K562 (cell line): ENCODE results near the gene TTLL3. TPM values are rescaled to one million over a fixed set of nuclear protein-coding genes. Genes with fewer than 3 reads are reported as not detected.
A peak's percentile ranks its signal among the peaks of the same experiment; 100 is the strongest.

Source experiments
- ATAC-seq: fragments of 200-7000 bp; cut with Tn5 transposase; 3 replicates; pipeline ENCODE4 v1.9.1; 2020; ENCODE audit warnings: moderate library complexity
- BruUV-seq: library from RNA; stranded (reverse); fragments of 400-500 nt; replicated peaks from 2 replicates; lab custom pipeline; 2021; lab: Mats Ljungman, UMichigan
- CTCF ChIA-PET: fragments of 300-600 bp; formaldehyde crosslinking; extraction: SDS; loops from one replicate; lab custom pipeline; 2021; ENCODE audit warnings: low intra/inter-chr PET ratio; lab: Yijun Ruan, JAX
- POLR2A ChIA-PET: fragments of 300-600, 350-650 bp; sonication (Branson Sonifier 250); formaldehyde crosslinking; extraction: SDS; loops from one replicate; lab custom pipeline; 2021; ENCODE audit warnings: antibody characterized with exemption, inconsistent platforms; lab: Yijun Ruan, JAX
- DNase-seq, 4 experiments: peaks; one replicate each; pipeline versions ENCODE4 v3.0.0 to v3.0.0-alpha.2; 2011 to 2018; ENCODE audit warnings: low spot score in 3 of 4, mixed read lengths in 3 of 4; ENCODE audit errors: extremely low read depth in 1 of 4
- FAIRE-seq: peaks from 2 replicates; lab custom pipeline; 2011; peaks lifted over from hg19 to GRCh38; lab: Jason Lieb, UNC
- H2AFZ ChIP-seq: 2 replicates; pipeline ENCODE4 v1.6.0; 2011; ENCODE audit warnings: low read depth, low read length, control low read depth, inconsistent platforms
- H3K27ac ChIP-seq: fragments of 200-600 bp; 3 replicates; pipeline ENCODE4 v1.8.0; 2011; ENCODE audit warnings: low read depth, mild to moderate bottlenecking, control low read depth, inconsistent platforms, low read length, moderate library complexity, mixed read lengths; ENCODE audit errors: extremely low read depth
- H3K27me3 ChIP-seq, 2 experiments: fragments of 300-600 bp in 1 of 2; 2 replicates in 1 of 2; 3 replicates in 1 of 2; pipeline versions ENCODE4 v1.6.0 to v1.8.0; 2011; ENCODE audit warnings: inconsistent platforms in 2 of 2, low read length in 2 of 2, mild to moderate bottlenecking in 1 of 2, mixed read lengths in 1 of 2, moderate library complexity in 1 of 2; ENCODE audit not compliant: control insufficient read depth in 2 of 2, insufficient read depth in 2 of 2
- H3K36me3 ChIP-seq: fragments of 300-600 bp; 3 replicates; pipeline ENCODE4 v1.8.0; 2011; ENCODE audit warnings: mild to moderate bottlenecking, low read length, inconsistent platforms; ENCODE audit not compliant: control insufficient read depth, insufficient read depth
- H3K4me1 ChIP-seq, 2 experiments: fragments of 200-600 bp in 1 of 2; replicated peaks in 1 of 2; 2 replicates in 1 of 2; 3 replicates in 1 of 2; pipeline versions ENCODE4 v1.5.1 to v1.8.0; 2011; ENCODE audit warnings: inconsistent platforms in 2 of 2, low read length in 2 of 2, mild to moderate bottlenecking in 1 of 2, mixed read lengths in 1 of 2, moderate library complexity in 1 of 2; ENCODE audit not compliant: control insufficient read depth in 2 of 2, insufficient read depth in 2 of 2
- H3K4me2 ChIP-seq: 2 replicates; pipeline ENCODE4 v1.6.1; 2011; ENCODE audit warnings: low read length, control low read depth, inconsistent platforms, mixed read lengths; ENCODE audit not compliant: insufficient read depth
- H3K4me3 ChIP-seq: fragments of 200-600 bp; sonication (generic), shearing (Covaris generic); 2 replicates; pipeline ENCODE4 v1.5.1; 2016; ENCODE audit warnings: control low read depth, inconsistent platforms
- H3K79me2 ChIP-seq: fragments of 200-600 bp; 3 replicates; pipeline ENCODE4 v1.8.0; 2011; ENCODE audit warnings: low read length, inconsistent platforms; ENCODE audit not compliant: control insufficient read depth, insufficient read depth
- H3K9ac ChIP-seq, 2 experiments: 2 replicates each; pipeline versions ENCODE4 v1.6.0 to v1.6.1; 2011; ENCODE audit warnings: low read depth in 2 of 2, low read length in 2 of 2, control low read depth in 1 of 2, inconsistent platforms in 1 of 2, mild to moderate bottlenecking in 1 of 2, mixed read lengths in 1 of 2; ENCODE audit not compliant: insufficient read depth in 1 of 2
- H3K9me1 ChIP-seq: one replicate; pipeline ENCODE4 v1.6.0; 2011; ENCODE audit warnings: inconsistent platforms, mild to moderate bottlenecking, low read length, moderate library complexity; ENCODE audit not compliant: control insufficient read depth, insufficient read depth
- H3K9me3 ChIP-seq: replicated peaks from 2 replicates; pipeline ENCODE4 v1.5.1; 2011; ENCODE audit warnings: low read depth, low read length, inconsistent platforms; ENCODE audit not compliant: control insufficient read depth, insufficient read depth
- H4K20me1 ChIP-seq: replicated peaks from 2 replicates; pipeline ENCODE4 v1.6.1; 2011; ENCODE audit warnings: low read length, inconsistent platforms, mixed read lengths; ENCODE audit not compliant: control insufficient read depth, insufficient read depth
- CBFB ChIP-seq: sonication (generic); formaldehyde crosslinking; IDR thresholded peaks from 2 replicates; pipeline ENCODE4 v1.4.0; 2020; ENCODE audit warnings: mild to moderate bottlenecking, missing genetic modification reagents
- CBX8 ChIP-seq: fragments of 200-600 bp; sonication (generic); IDR thresholded peaks from 2 replicates; pipeline ENCODE4 v1.6.1; 2012; ENCODE audit warnings: borderline replicate concordance, mixed run types, low read depth, mild to moderate bottlenecking, moderate library complexity, mixed read lengths, low read length, control low read depth, inconsistent platforms; ENCODE audit not compliant: poor library complexity, severe bottlenecking; ENCODE audit errors: extremely low read depth
- KLF13 ChIP-seq: fragments of 450-650 bp; IDR thresholded peaks from 2 replicates; pipeline ENCODE4 v1.6.1; 2016; ENCODE audit warnings: missing genetic modification characterization, low read depth, mild to moderate bottlenecking, missing compliant biosample characterization, moderate library complexity, borderline replicate concordance
- POLR2A ChIP-seq: fragments of 450-650 bp; conservative IDR thresholded peaks from 2 replicates; pipeline ENCODE4 v1.6.1; 2016
- WGBS: fragments of 100-300 bp; shearing (Covaris generic); methylation state at CpG from one replicate; pipeline ENCODE4 v1.1.6; 2016; ENCODE audit warnings: low coverage, mixed read lengths; ENCODE audit not compliant: insufficient coverage; ENCODE audit errors: missing lambda C conversion rate; 5-methylcytosine and 5-hydroxymethylcytosine counted together
- in situ Hi-C: fragments of 300-500 bp; cut with MboI; formaldehyde crosslinking; loops from 4 replicates; pipeline ENCODE4 v1.15.0; 2018; ENCODE audit warnings: inconsistent platforms, mixed read lengths
- intact Hi-C: fragments of 100-400 bp; cut with micrococcal nuclease; formaldehyde crosslinking; loops from 2 replicates; pipeline ENCODE4 v1.14.2; 2022
- polyA plus RNA-seq, 8 experiments: library from polyadenylated mRNA; depleted of rRNA in 4 of 8; stranded (reverse) in 5 of 8; unstranded in 3 of 8; fragments of >200 nt; fragmentation: Nextera tagmentation in 2 of 8; fragmentation: Illumina TruSeq in 1 of 8; extraction: Ambion mirVana in 2 of 8; extraction: Trizol in 1 of 8; gene quantifications; 2 replicates each; pipeline versions ENCODE4 v1.2.1 to v1.2.3, GENCODE V29; 2011 to 2014; ENCODE audit warnings: inconsistent platforms in 1 of 8, missing spikeins in 1 of 8
- total RNA-seq, 7 experiments: library from RNA; depleted of rRNA in 6 of 7; stranded (reverse); fragments of >200 nt in 6 of 7; fragmentation: Illumina TruSeq in 2 of 7; extraction: Trizol in 2 of 7; gene quantifications; 2 replicates each; pipeline versions ENCODE4 v1.2.1 to v1.2.3, GENCODE V29; 2011 to 2021; ENCODE audit warnings: low replicate concordance in 1 of 7

The TTLL3 gene
- total and polyA plus RNA-seq, 9 of the 15 experiments (the other 6 are each of a cell fraction or from before 2014, with no cell fraction given): 8.9 to 106 (median 33.2) TPM

DNA sequence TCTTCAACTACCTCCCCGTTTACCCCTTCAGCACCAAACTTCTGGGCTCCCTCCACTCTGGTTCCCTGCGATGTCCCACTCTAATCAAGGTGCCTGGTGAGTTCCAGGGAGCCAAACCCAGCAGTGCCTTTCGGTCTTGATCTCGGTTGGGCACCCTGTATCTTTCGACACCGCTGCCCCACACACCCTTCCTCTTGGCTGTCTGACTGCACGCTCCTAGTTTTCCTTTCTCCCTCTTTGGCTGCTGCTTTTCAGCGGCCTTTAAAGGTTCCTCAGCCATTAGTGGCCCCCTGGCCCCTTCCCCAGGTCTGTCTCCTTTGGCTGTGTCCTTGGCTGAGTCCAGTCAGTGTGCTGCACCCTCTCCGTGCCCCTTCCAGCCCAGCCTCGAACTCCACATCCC, 784 bp downstream of the TTLL3 start:
- 91% methylated on average over 10 of the region's 10 CpGs for WGBS
- TF ChIP-seq CBX8: no peak
- TF ChIP-seq KLF13 (tag): no peak
- no peak for TF ChIP-seq CBFB (CRISPR knock-in tag)
- TF ChIP-seq POLR2A: 0 out of 2 replicates have a peak, but pooled peaks have one; percentile 6
- Histone ChIP-seq H3K4me3 (no peak overlapping the region), H4K20me1 (0 out of 2 replicates have a peak, but pooled peaks cover 3% of the 10 kb centered on the region), H3K79me2 (no peaks in the 10 kb centered on the region), H3K9me3 (no peaks in the 10 kb centered on the region), H3K27ac (no peak overlapping the region), H3K4me1 (peaks cover 0 to 8% of the 10 kb centered on the region in 2 experiments; a peak in 2 of 5 replicates), H2AFZ (no peak overlapping the region), H3K9ac (0 out of 4 replicates have a peak overlapping the region, but pooled peaks of 1 of the 2 experiments have one; percentile 37), H3K27me3 (no peaks in the 10 kb centered on the region), H3K4me2 (no peak overlapping the region), H3K9me1 (no peaks in the 10 kb centered on the region), H3K36me3 (peaks cover 70% of the 10 kb centered on the region; the same call in 2 of the 3 replicates)
- no peak for FAIRE-seq
- in situ Hi-C loops: no loop called here
- intact Hi-C loops: no loop called here
- POLR2A ChIA-PET: interaction anchor here (0.6 kb wide), 1 partner anchor 220 kb away, joined by 3 read pairs; no protein-coding TSS in a partner anchor
- no peak for DNase-seq
- BruUV-seq: no TSS peak
- ATAC-seq: no peak
- CTCF ChIA-PET: no interaction called here
